Measurements from ENCODE around the gene TMEM238L. TPM values are rescaled to one million over a fixed set of nuclear protein-coding genes. Genes with fewer than 3 reads are reported as not detected.

The TMEM238L gene
- total RNA-seq, 4 donors from 2014 or later = 0.23 to 7.0 (median 3.1) TPM

GRCh38 chr17:10762037-10762436, 41.9 kb downstream of the TMEM238L start:
- TF ChIP-seq CTCF (IDR thresholded peaks at IDR 0.05) (no peak), POLR2A (IDR thresholded peaks at IDR 0.05) (no peak)
- 94 to 95% methylated on average over 1 of the region's 1 CpG for WGBS, 2 donors
- no peak overlapping the region for H3K4me3 ChIP-seq (ENCODE audit: low read depth, poor library complexity, severe bottlenecking)
- peak in 1 of 2 donors; percentile 77 for DNase-seq (ENCODE audit: low spot score in 2 of 2)
- intact Hi-C loops (cut with DNase I; ENCODE audit: low total_unique reads) = no loop called here

GRCh38 chr17:10761281-10761680, 42.6 kb downstream of the TMEM238L start:
- 59 to 65% methylated on average over 2 of the region's 2 CpGs for WGBS, 2 donors
- intact Hi-C loops (cut with DNase I; ENCODE audit: low total_unique reads) = no loop called here
- TF ChIP-seq POLR2A (IDR thresholded peaks at IDR 0.05) = no peak
- TF ChIP-seq CTCF (IDR thresholded peaks at IDR 0.05) = no peak
- DNase-seq (ENCODE audit: low spot score in 2 of 2) = peak in 1 of 2 donors; percentile 45
- H3K4me3 ChIP-seq (ENCODE audit: low read depth, poor library complexity, severe bottlenecking) = no peak overlapping the region

GRCh38 chr17:10758062-10758461, 45.8 kb downstream of the TMEM238L start:
- TF ChIP-seq POLR2A (IDR thresholded peaks at IDR 0.05) = no peak
- no peak for TF ChIP-seq CTCF (IDR thresholded peaks at IDR 0.05)
- intact Hi-C loops (cut with DNase I; ENCODE audit: low total_unique reads) = loop anchor here (5.0 kb wide), 1 partner anchor 79 kb away; the partner anchor contains the start of gene PIRT
- no peak overlapping the region for H3K4me3 ChIP-seq (ENCODE audit: low read depth, poor library complexity, severe bottlenecking)
- WGBS, 2 donors = 88 to 94% methylated on average over 6 of the region's 6 CpGs
- DNase-seq (ENCODE audit: low spot score in 2 of 2) = peak in 1 of 2 donors; percentile 29

GRCh38 chr17:10757647-10758046, 46.3 kb downstream of the TMEM238L start:
- DNase-seq (ENCODE audit: low spot score in 2 of 2) = peak in 1 of 2 donors; percentile 73
- intact Hi-C loops (cut with DNase I; ENCODE audit: low total_unique reads) = loop anchor here (5.0 kb wide), 1 partner anchor 80 kb away; the partner anchor contains the start of gene PIRT
- H3K4me3 ChIP-seq (ENCODE audit: low read depth, poor library complexity, severe bottlenecking) = no peak overlapping the region
- TF ChIP-seq CTCF (IDR thresholded peaks at IDR 0.05) (no peak), POLR2A (IDR thresholded peaks at IDR 0.05) (no peak)
- 77 to 89% methylated on average over 2 of the region's 2 CpGs for WGBS, 2 donors

GRCh38 chr17:10757067-10757466, 46.8 kb downstream of the TMEM238L start:
- 78 to 81% methylated on average over 6 of the region's 6 CpGs for WGBS, 2 donors
- no peak for DNase-seq (ENCODE audit: low spot score in 2 of 2)
- intact Hi-C loops (cut with DNase I; ENCODE audit: low total_unique reads) = loop anchor here (5.0 kb wide), 1 partner anchor 80 kb away; the partner anchor contains the start of gene PIRT
- no peak overlapping the region for H3K4me3 ChIP-seq (ENCODE audit: low read depth, poor library complexity, severe bottlenecking)
- TF ChIP-seq CTCF (IDR thresholded peaks at IDR 0.05) (no peak), POLR2A (IDR thresholded peaks at IDR 0.05) (no peak)

- no peak overlapping the region for H3K4me3 ChIP-seq (ENCODE audit: low read depth, poor library complexity, severe bottlenecking)
- DNase-seq (ENCODE audit: low spot score in 2 of 2) = peak in 1 of 2 donors; percentile 39
- TF ChIP-seq POLR2A (IDR thresholded peaks at IDR 0.05) (no peak), CTCF (IDR thresholded peaks at IDR 0.05) (no peak)
- 76 to 80% methylated on average over 2 of the region's 2 CpGs for WGBS, 2 donors
- intact Hi-C loops (cut with DNase I; ENCODE audit: low total_unique reads) = loop anchor here (5.0 kb wide), 1 partner anchor 81 kb away; the partner anchor contains the start of gene PIRT
Measured at GRCh38 chr17:10756619-10757018, 47.3 kb downstream of the TMEM238L start.

Data from lower leg skin (tissue), 4 donors.